ENCODE results near the gene OPCML.

Gene OPCML

GRCh38 chr11:132872211-132872610, 660.1 kb downstream of the OPCML start:
- DNase-seq = no peak

DNA sequence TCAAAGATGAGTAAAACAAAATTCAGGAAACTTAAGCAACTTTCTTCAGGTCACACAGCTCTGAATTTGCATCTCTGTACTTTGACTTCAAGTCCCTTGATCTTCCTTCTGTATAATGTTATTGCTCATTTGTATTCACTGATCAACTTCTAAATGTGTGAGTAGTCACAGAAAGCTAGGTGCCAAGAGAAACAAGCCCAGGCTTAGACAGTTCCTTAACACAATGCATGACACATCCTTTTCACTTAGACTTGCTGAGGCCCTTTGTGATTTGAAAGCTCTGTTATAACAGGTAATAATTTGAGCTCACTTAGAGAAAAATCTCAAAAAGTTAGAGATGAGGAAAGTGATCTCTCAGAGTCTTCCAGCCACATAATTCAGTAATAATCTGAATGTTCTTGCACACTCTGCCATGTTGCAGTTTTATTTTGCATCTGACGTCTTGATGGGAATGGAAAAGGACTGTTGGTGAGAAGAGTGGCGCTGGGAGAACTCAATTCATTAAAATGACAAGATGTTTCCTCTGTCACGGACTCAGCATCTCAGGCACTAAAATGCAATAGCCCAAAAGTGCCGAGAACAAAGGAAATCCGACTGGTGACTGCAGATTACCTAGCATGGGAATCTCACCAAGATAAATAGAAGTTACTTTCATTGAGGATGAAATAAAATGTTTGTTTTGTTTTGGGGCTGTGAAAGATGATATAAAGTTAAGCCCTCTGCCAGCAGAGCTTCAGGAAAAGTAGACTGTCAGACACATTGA, 665.3 kb downstream of the OPCML start:
- DNase-seq = no peak

DNA sequence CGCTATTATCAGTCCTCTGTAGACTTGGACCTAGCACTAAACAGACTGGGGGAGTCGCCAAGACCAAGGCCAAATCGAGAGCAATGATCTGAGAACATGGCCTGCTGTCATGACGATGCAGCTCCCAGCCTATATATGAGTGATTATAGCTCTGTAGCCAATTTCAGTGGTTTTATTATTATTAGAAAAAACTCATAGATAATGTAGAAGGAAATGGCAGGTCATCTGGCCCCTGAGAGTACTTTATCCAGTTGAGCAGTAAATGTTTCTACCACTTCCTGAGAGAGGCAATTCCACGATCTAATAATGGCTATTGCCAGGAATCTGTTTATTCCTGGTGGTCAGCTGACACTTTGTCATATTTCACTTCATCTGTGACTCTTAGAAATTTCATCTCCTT, 666.7 kb downstream of the OPCML start:
- no peak for DNase-seq

GRCh38 chr11:132864811-132865576, 667.3 kb downstream of the OPCML start:
- DNase-seq = no peak

GRCh38 chr11:132862933-132863332, 669.4 kb downstream of the OPCML start:
- no peak for DNase-seq

DNA sequence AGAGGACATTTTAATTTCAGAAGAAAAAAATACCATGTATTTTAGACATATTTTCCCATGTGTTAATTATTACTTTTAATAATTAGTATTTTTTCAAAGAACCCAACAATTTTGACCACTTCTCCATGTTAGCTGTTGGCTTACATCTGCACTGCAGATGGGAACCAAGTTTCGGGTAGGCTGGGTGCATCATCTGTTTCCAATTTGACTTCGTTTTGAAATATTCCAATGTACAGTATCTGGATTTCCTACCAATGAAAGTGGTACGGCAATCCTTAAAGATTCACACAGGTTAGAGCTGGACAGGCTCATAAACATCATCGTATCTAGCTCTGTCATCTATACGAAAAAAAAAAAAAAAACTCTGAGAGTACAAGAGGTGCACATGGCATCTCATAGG, 670.2 kb downstream of the OPCML start:
- DNase-seq = no peak

- no peak for DNase-seq
Measured at GRCh38 chr11:132859306-132859705, 673.0 kb downstream of the OPCML start.

DNA sequence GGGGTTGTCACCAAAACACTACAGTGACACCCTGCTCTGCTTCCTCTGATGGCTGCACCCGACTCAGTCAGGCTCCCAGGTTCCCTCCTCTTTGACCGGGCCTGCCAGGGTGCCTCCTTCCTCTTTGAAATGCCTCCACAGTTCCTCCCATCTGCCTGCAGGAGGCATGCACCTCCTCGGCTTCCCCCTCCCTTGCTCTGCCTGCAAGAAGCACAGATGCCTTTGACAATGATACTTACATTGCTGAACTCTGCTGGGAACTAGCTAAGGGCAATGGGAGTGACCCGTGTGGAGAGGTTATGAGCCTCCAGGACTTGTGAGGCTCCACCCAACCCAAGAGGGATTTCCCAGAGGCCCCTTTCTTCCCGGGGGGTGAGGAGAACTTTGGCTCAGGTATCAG, 674.1 kb downstream of the OPCML start:
- DNase-seq = no peak

DNA sequence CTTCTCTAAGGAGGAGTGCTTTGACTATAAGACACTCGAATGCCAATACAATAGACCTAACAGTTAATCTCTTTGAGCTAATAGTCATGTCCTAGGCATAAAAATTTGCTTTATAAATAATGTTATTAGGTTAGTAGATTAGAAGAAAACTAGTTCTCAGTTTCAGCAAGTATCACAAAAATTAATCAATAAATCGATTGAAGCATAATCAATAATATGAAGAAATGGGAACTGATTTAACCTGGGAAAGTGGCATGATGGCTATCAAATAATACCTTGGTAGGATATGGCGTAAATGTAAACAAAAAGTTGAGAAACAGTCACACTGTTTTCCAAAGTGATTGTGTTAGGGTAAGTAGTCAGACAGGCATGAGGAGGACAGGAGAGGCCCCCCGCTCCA, 676.3 kb downstream of the OPCML start:
- no peak for DNase-seq

DNA sequence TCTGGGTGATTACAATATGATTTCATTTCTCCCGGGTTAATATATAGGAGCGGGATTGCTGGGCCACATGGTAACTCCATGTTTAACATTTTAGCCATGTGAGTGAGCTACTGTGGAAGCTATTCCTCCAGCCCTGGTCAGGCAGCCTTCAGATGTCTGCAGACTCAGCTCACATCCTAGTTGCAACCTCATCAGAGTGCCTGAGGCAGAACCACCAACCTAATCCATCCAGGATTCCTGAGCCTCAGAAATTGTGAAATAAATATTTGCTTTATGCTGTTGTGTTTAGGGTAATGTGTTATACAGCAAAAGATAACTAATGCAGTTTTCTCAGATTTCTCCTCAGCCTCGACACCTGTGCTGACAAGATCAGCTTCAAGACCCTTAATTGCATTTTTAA, 676.8 kb downstream of the OPCML start:
- DNase-seq = no peak

GRCh38 chr11:132853886-132854285, 678.4 kb downstream of the OPCML start:
- no peak for DNase-seq

GRCh38 chr11:132852361-132852760, 679.9 kb downstream of the OPCML start:
- no peak for DNase-seq

DNA sequence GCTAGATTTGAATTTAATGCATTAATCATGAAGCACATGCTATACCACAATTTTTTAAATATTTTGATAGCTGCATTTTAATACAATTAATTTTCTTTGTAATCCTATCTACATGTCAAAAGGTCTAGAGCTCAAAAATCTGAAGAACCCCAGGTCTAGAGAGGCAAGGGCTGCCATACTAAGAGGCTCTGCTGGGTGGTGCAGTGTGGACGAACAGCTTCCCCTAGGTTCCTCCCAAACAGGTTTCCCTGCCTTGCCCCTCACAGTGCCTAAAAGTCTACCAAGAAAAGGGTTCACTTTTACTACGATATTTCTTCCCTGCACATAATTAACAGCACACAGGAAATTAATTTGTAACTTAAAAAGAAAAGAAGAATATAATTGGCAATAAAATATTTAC, 681.1 kb downstream of the OPCML start:
- no peak for DNase-seq

DNA sequence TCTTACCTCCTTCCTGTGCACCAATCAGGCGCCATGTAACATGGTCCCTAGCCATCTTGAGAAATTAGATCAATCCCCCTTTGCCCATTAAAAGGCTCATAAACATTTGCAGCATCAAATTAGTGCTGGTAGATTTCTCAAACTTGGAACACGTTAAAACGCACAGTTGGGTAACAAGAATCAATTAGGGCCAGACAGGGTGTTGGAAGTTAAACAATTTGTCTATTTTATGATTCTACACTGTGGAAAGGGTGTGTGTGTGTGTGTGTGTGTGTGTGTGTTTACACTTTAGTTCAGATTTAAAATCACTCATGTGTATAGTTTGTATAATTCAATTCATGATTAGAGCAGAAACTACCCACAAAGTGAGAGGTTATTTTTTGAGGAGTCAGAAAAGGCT, 682.0 kb downstream of the OPCML start:
- no peak for DNase-seq

DNA sequence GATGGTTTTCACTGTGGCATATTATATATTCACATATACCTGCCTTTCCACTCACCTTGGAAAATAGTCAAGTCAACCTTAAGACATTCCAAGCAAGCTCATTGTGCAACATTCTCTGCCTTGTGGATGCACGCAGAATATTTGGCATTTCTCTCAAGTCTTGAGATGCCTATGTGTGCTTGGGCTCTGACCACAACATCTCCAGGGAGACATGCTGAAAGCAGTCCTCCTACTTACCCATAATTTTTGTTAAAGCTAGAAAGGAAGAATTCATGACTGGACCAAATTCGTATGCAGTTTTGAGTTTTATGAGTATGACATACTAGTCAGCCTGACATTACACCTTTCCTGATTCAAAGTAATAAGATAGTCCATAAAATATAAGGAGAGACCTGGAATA, 684.0 kb downstream of the OPCML start:
- no peak for DNase-seq

DNA sequence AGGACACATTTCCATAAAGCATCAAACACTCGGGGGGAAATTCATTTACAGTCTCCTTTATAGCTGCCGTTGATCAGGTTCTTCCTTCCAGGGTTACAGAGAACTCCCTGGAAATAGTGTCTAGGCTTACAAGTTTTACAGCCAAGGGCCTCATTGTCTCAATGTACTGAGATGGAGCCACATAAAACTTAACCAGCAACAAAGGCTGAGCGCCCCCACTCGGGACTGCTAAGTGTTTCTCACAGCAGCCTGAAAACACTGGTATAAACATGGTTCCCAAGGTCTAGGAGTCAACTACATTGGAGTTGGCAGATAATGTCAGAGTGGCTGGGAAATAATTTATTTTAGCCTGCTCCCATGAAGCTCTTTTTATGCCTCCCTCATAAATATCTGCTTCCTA, 686.2 kb downstream of the OPCML start:
- no peak for DNase-seq

- DNase-seq = no peak
Measured at GRCh38 chr11:132844956-132845696, 687.2 kb downstream of the OPCML start.

- no peak for DNase-seq
Measured at GRCh38 chr11:132840660-132841059, 691.6 kb downstream of the OPCML start.

DNA sequence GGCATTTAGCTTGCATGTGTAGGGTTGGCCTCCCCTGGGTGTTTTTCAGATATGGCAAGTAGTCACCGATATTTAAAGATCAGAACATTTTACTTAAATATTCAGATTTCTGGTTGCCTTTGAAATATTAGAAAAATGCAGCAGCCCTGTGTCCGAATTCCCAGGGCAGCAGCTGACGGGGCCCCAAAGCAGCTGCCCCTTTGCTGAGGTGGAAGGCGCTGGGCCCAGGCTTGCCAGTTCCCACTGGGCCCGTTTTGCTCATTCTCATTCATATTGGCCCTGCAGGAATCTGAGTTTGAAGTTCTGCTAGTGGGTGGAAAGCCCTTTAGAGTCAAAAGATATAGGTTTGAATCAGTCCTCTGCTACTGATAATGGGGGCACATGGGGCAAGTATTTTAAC, 692.1 kb downstream of the OPCML start:
- DNase-seq = no peak

DNA sequence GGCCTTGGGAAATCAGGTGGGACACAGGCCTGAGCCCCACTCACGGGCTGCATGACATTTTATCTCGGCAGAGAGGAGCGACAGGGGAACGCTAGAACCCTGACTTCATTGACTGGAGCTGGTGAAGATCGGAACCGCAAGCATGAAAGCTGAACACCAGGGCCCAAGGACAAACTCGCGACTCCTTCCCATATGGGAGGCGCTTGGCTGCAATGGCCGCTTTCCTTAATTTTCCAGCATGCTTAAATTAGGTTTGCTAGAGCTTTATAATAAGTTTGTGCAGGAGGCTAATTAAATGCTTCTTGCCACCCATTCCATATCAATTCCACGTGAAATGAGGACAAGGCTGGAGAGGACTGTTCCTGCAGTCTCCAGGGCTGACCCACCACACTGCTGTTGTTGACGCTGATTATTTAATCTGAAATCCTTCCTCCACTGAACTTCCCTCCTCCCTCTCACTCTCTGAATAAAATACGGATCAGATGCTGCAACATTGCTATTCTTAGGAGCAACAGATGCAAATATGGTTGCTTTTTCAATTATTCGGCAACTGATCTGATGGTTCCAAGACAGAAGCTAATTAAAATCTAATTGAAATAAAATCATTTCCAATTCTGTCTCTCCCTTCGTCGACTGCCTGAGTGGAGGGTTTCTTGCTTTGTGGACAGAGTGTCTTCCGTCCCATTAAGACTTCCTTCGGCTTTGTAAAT, 692.9 kb downstream of the OPCML start:
- no peak for DNase-seq

DNA sequence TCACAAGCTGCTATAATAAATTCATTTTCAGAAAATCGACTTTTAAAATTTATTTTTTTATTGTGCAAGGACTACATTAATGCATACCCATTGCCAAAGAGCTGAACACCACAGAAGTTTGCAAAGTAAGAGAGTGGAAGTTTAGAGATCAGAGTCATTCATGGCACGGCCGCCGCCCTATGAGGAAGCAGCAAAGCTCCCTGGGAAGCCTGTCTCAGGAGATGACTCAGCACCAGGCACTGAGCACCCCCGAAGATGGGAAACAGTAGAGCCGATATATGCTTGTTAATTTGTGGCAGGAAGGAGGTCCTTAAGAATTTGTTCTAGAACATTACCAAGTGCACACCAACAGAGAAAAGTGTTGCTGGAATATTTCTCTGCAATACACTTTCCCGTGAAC, 693.7 kb downstream of the OPCML start:
- DNase-seq = no peak

DNA sequence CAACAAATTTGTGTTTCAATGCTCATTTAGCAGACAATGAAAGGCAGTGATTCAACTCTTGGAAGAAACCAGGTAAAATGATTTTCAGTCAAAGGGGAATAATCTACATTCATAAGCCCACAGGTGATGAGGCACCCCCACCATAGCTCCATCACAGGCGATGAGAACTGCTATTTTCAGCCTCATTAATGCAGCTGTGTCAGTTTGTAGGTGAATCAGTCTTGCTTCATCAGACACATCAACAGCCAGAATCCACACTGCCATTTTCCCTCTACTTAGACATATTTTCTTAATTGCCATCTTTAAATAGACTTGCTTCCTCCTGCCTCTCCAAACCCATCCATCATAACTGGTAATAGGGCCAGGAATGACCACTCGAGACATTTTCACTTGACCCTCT, 701.0 kb downstream of the OPCML start:
- DNase-seq = no peak

- DNase-seq = no peak
Measured at GRCh38 chr11:132824642-132825041, 707.7 kb downstream of the OPCML start.

All from central memory CD4-positive, alpha-beta T cell (primary cell).